ENCODE data around the gene HOXB3. TPM values are rescaled to one million over a fixed set of nuclear protein-coding genes. Genes with fewer than 3 reads are reported as not detected.
A peak's percentile ranks its signal among the peaks of the same experiment; 100 is the strongest.

HOXB3 gene
- polyA plus RNA-seq, 1 experiment: 33.0 TPM

- Histone ChIP-seq H3K27me3 (ENCODE audit: control insufficient read depth, insufficient read depth, low read length) (peaks cover 5% of the 10 kb centered on the region), H3K4me3 (ENCODE audit: low read depth, low read length) (no peak overlapping the region), H3K27ac (ENCODE audit: low read depth, low read length) (no peak overlapping the region), H3K9me3 (ENCODE audit: control insufficient read depth, insufficient read depth, low read length) (no peaks in the 10 kb centered on the region; the same call in 1 of the 2 replicates)
- ChIA-PET CTCF (interaction anchor here (1.2 to 1.4 kb wide), 2 partner anchors 264 to 293 kb away, joined by 3 to 6 read pairs; no protein-coding TSS in a partner anchor), POLR2A (interaction anchor here (0.7 kb wide), 2 partner anchors 9 to 10 kb away, joined by 3 to 4 read pairs; partner anchors contain the start of gene HOXB7)
- no peak for DNase-seq (ENCODE audit: low read depth, low spot score)
- TF ChIP-seq CTCF (IDR thresholded peaks at IDR 0.05; ENCODE audit: low read depth, low read length): no peak
These were observed 10.4 kb upstream of the HOXB3 start for GRCh38 chr17:48600244-48601098.

GRCh38 chr17:48599354-48599753, 9.3 kb upstream of the HOXB3 start:
- Histone ChIP-seq H3K27me3 (ENCODE audit: control insufficient read depth, insufficient read depth, low read length) (peaks cover 5% of the 10 kb centered on the region), H3K27ac (ENCODE audit: low read depth, low read length) (no peak overlapping the region), H3K9me3 (ENCODE audit: control insufficient read depth, insufficient read depth, low read length) (no peaks in the 10 kb centered on the region; the same call in 1 of the 2 replicates), H3K4me3 (ENCODE audit: low read depth, low read length) (no peak overlapping the region)
- ChIA-PET CTCF (no interaction called here), POLR2A (no interaction called here)
- DNase-seq (ENCODE audit: low read depth, low spot score): no peak
- TF ChIP-seq CTCF (IDR thresholded peaks at IDR 0.05; ENCODE audit: low read depth, low read length): no peak

- no peaks in the 10 kb centered on the region; the same call in 1 of the 2 replicates for H3K9me3 ChIP-seq (ENCODE audit: control insufficient read depth, insufficient read depth, low read length)
- H3K27me3 ChIP-seq (ENCODE audit: control insufficient read depth, insufficient read depth, low read length): peaks cover 2% of the 10 kb centered on the region
- ChIA-PET CTCF (interaction anchor here (0.8 kb wide), 1 partner anchor 247 kb away, joined by 3 read pairs; no protein-coding TSS in a partner anchor), POLR2A (interaction anchor here (0.7 to 3.0 kb wide), 4 partner anchors 11 to 50 kb away, joined by 3 to 13 read pairs (median 4); no protein-coding TSS in a partner anchor)
- H3K4me3 ChIP-seq (ENCODE audit: low read depth, low read length): peak overlapping the region; percentile 76
- no peak for DNase-seq (ENCODE audit: low read depth, low spot score)
- H3K27ac ChIP-seq (ENCODE audit: low read depth, low read length): peak overlapping the region; percentile 83
- no peak for TF ChIP-seq CTCF (IDR thresholded peaks at IDR 0.05; ENCODE audit: low read depth, low read length)
These were observed 8.7 kb upstream of the HOXB3 start for GRCh38 chr17:48598736-48599135.

- POLR2A ChIA-PET: interaction anchor here (0.7 to 3.0 kb wide), 6 partner anchors 10 to 549 kb away, joined by 3 to 13 read pairs (median 4); partner anchors contain the start of gene NFE2L1
- Histone ChIP-seq H3K27ac (ENCODE audit: low read depth, low read length) (peak overlapping the region; percentile 83), H3K27me3 (ENCODE audit: control insufficient read depth, insufficient read depth, low read length) (peaks cover 2% of the 10 kb centered on the region), H3K9me3 (ENCODE audit: control insufficient read depth, insufficient read depth, low read length) (no peaks in the 10 kb centered on the region; the same call in 1 of the 2 replicates), H3K4me3 (ENCODE audit: low read depth, low read length) (peak overlapping the region; percentile 76)
- CTCF ChIA-PET: interaction anchor here (0.6 to 0.8 kb wide), 2 partner anchors 76 to 247 kb away, joined by 3 read pairs; no protein-coding TSS in a partner anchor
- TF ChIP-seq CTCF (IDR thresholded peaks at IDR 0.05; ENCODE audit: low read depth, low read length): no peak
- DNase-seq (ENCODE audit: low read depth, low spot score): no peak
These were observed 8.0 kb upstream of the HOXB3 start for GRCh38 chr17:48597778-48598631.

Measured in AG04450 (cell line).